IMR-90 (cell line): ENCODE data around the gene CD244. TPM values are rescaled to one million over a fixed set of nuclear protein-coding genes. Genes with fewer than 3 reads are reported as not detected.

ENCODE experiments used
- ATAC-seq: fragments of 200-7000 bp; cut with Tn5 transposase; 2 replicates; pipeline ENCODE4 v1.9.1; 2020; ENCODE audit warnings: low read depth, mild to moderate bottlenecking, moderate library complexity
- BruUV-seq: library from RNA; stranded (reverse); fragments of 400-500 nt; replicated peaks from 2 replicates; lab custom pipeline; 2021; lab: Mats Ljungman, UMichigan
- CTCF ChIA-PET: fragments of 300-600 bp; formaldehyde crosslinking; extraction: SDS; loops from one replicate; lab custom pipeline; 2021; ENCODE audit warnings: antibody characterized with exemption; lab: Yijun Ruan, JAX
- POLR2A ChIA-PET: fragments of 300-600 bp; sonication (Branson Sonifier 250); formaldehyde crosslinking; loops from one replicate; lab custom pipeline; 2022; ENCODE audit warnings: antibody characterized with exemption; ENCODE audit not compliant: unreplicated experiment; lab: Charles Lee
- DNase-seq: peaks from one replicate; pipeline ENCODE4 v3.0.0; 2013
- H2AFZ ChIP-seq: replicated peaks from 2 replicates; pipeline ENCODE3; 2013; ENCODE audit warnings: low read length, mild to moderate bottlenecking; ENCODE audit not compliant: poor library complexity
- H2AK5ac ChIP-seq: 2 replicates; pipeline ENCODE4 v1.6.1; 2013; ENCODE audit warnings: low read depth, low read length, inconsistent platforms
- H2AK9ac ChIP-seq: replicated peaks from 2 replicates; pipeline ENCODE3; 2013; ENCODE audit warnings: mild to moderate bottlenecking, low read depth, low read length, moderate library complexity; ENCODE audit not compliant: poor library complexity
- H2BK120ac ChIP-seq: 2 replicates; pipeline ENCODE4 v1.6.1; 2013; ENCODE audit warnings: low read depth, low read length, inconsistent platforms
- H2BK15ac ChIP-seq: 3 replicates; pipeline ENCODE4 v1.6.1; 2013; ENCODE audit warnings: low read depth, low read length, inconsistent platforms
- H2BK20ac ChIP-seq: 2 replicates; pipeline ENCODE4 v1.6.1; 2013; ENCODE audit warnings: low read depth, mild to moderate bottlenecking, inconsistent platforms, low read length, moderate library complexity
- H2BK5ac ChIP-seq: 2 replicates; pipeline ENCODE4 v1.6.1; 2013; ENCODE audit warnings: mild to moderate bottlenecking, low read depth, low read length, inconsistent platforms; ENCODE audit not compliant: poor library complexity, severe bottlenecking
- H3K14ac ChIP-seq: replicated peaks from 2 replicates; pipeline ENCODE4 v1.6.1; 2013; ENCODE audit warnings: low read depth, low read length, inconsistent platforms
- H3K18ac ChIP-seq: 2 replicates; pipeline ENCODE4 v1.6.1; 2013; ENCODE audit warnings: low read depth, low read length, control low read depth
- H3K23ac ChIP-seq: 2 replicates; pipeline ENCODE4 v1.6.1; 2013; ENCODE audit warnings: low read depth, low read length, inconsistent platforms
- H3K27ac ChIP-seq: 2 replicates; pipeline ENCODE4 v1.5.1; 2013; ENCODE audit warnings: mild to moderate bottlenecking, control low read depth, low read length; ENCODE audit not compliant: insufficient read depth
- H3K27me3 ChIP-seq: 2 replicates; pipeline ENCODE4 v1.6.1; 2013; ENCODE audit warnings: low read length; ENCODE audit not compliant: control insufficient read depth, insufficient read depth
- H3K36me3 ChIP-seq: 2 replicates; pipeline ENCODE4 v1.6.1; 2013; ENCODE audit warnings: low read length, mixed read lengths; ENCODE audit not compliant: control insufficient read depth, insufficient read depth
- H3K4ac ChIP-seq: 2 replicates; pipeline ENCODE4 v1.6.1; 2013; ENCODE audit warnings: low read depth, low read length, inconsistent platforms
- H3K4me1 ChIP-seq: 2 replicates; pipeline ENCODE4 v1.6.1; 2013; ENCODE audit warnings: low read length, mixed read lengths; ENCODE audit not compliant: control insufficient read depth, insufficient read depth
- H3K4me2 ChIP-seq: 2 replicates; pipeline ENCODE4 v1.6.1; 2013; ENCODE audit warnings: low read depth, mild to moderate bottlenecking, control low read depth, low read length, moderate library complexity
- H3K4me3 ChIP-seq: 2 replicates; pipeline ENCODE4 v1.5.1; 2013; ENCODE audit warnings: low read depth, mild to moderate bottlenecking, control low read depth, low read length, moderate library complexity; ENCODE audit not compliant: insufficient read depth
- H3K56ac ChIP-seq: 2 replicates; pipeline ENCODE4 v1.6.1; 2013; ENCODE audit warnings: low read length, inconsistent platforms; ENCODE audit not compliant: insufficient read depth; ENCODE audit errors: extremely low read depth
- H3K79me1 ChIP-seq, 2 experiments: 2 replicates each; pipeline ENCODE4 v1.6.1; 2013; ENCODE audit warnings: low read length in 2 of 2, inconsistent platforms in 1 of 2, low read depth in 1 of 2
- H3K9ac ChIP-seq: 2 replicates; pipeline ENCODE4 v1.6.1; 2013; ENCODE audit warnings: low read depth, low read length, control low read depth
- H3K9me1 ChIP-seq: 2 replicates; pipeline ENCODE4 v1.6.1; 2013; ENCODE audit warnings: low read length, inconsistent platforms; ENCODE audit not compliant: insufficient read depth
- H3K9me3 ChIP-seq: 2 replicates; pipeline ENCODE4 v1.6.1; 2013; ENCODE audit warnings: low read length; ENCODE audit not compliant: control insufficient read depth, insufficient read depth
- H4K20me1 ChIP-seq: 2 replicates; pipeline ENCODE4 v1.6.1; 2013; ENCODE audit warnings: low read length, inconsistent platforms; ENCODE audit not compliant: insufficient read depth
- H4K5ac ChIP-seq: 2 replicates; pipeline ENCODE4 v1.6.1; 2013; ENCODE audit warnings: mild to moderate bottlenecking, low read depth, low read length, control low read depth
- H4K8ac ChIP-seq, 2 experiments: 2 replicates each; pipeline ENCODE4 v1.6.1; 2013; ENCODE audit warnings: low read depth in 2 of 2, low read length in 2 of 2, control low read depth in 1 of 2, inconsistent platforms in 1 of 2
- H4K91ac ChIP-seq: 2 replicates; pipeline ENCODE4 v1.6.1; 2013; ENCODE audit warnings: low read depth, low read length, inconsistent platforms; ENCODE audit not compliant: insufficient read depth
- BHLHE40 ChIP-seq: fragments of 150-350 bp; IDR thresholded peaks from 2 replicates; pipeline ENCODE4 v1.6.1; 2016; ENCODE audit warnings: mild to moderate bottlenecking, low read depth, low read length
- CEBPB ChIP-seq: IDR thresholded peaks from 2 replicates; pipeline ENCODE4 v1.6.1; 2012; ENCODE audit warnings: low read depth, low read length, improper control_type of control experiment
- CHD1 ChIP-seq: IDR thresholded peaks from 2 replicates; pipeline ENCODE4 v1.6.1; 2012; ENCODE audit warnings: low read depth, low read length, improper control_type of control experiment
- CTCF ChIP-seq: conservative IDR thresholded peaks from 2 replicates; pipeline ENCODE4 v1.5.1; 2012; ENCODE audit warnings: mild to moderate bottlenecking, low read depth, low read length, improper control_type of control experiment
- ELK1 ChIP-seq: fragments of 150-350 bp; IDR thresholded peaks from 2 replicates; pipeline ENCODE4 v1.6.1; 2016; ENCODE audit warnings: low read depth, mild to moderate bottlenecking, low read length, moderate library complexity, borderline replicate concordance
- MAFK ChIP-seq: IDR thresholded peaks from 2 replicates; pipeline ENCODE4 v1.6.1; 2012; ENCODE audit warnings: low read depth, low read length, improper control_type of control experiment
- MAZ ChIP-seq: IDR thresholded peaks from 2 replicates; pipeline ENCODE4 v1.6.1; 2012; ENCODE audit warnings: low read depth, mild to moderate bottlenecking, low read length, improper control_type of control experiment, moderate library complexity, borderline replicate concordance
- MXI1 ChIP-seq: IDR thresholded peaks from 2 replicates; pipeline ENCODE4 v1.6.1; 2012; ENCODE audit warnings: low read depth, mild to moderate bottlenecking, low read length, moderate library complexity, borderline replicate concordance
- RAD21 ChIP-seq: IDR thresholded peaks from 2 replicates; pipeline ENCODE4 v1.6.1; 2012; ENCODE audit warnings: low read length, improper control_type of control experiment
- RCOR1 ChIP-seq: IDR thresholded peaks from 2 replicates; pipeline ENCODE4 v1.6.1; 2012; ENCODE audit warnings: mild to moderate bottlenecking, low read length, improper control_type of control experiment; ENCODE audit not compliant: insufficient replicate concordance
- RFX5 ChIP-seq: IDR thresholded peaks from 2 replicates; pipeline ENCODE4 v1.8.0; 2012; ENCODE audit warnings: low read depth, mild to moderate bottlenecking, low read length, moderate library complexity
- SMC3 ChIP-seq: fragments of 150-350 bp; IDR thresholded peaks from 2 replicates; pipeline ENCODE4 v1.6.1; 2016; ENCODE audit warnings: low read depth, mild to moderate bottlenecking, antibody characterized with exemption, low read length, moderate library complexity
- WGBS, 2 experiments: methylation state at CpG; one replicate each; pipeline versions ENCODE4 v1.1.5 to v1.1.7; 2013; ENCODE audit warnings: missing lambda C conversion rate in 2 of 2; ENCODE audit not compliant: insufficient read length in 1 of 2; ENCODE audit errors: extremely low coverage in 2 of 2; 5-methylcytosine and 5-hydroxymethylcytosine counted together
- dilution Hi-C: fragments of 300-500 bp; cut with HindIII; formaldehyde crosslinking; loops from one replicate; pipeline ENCODE4 v1.14.3; 2018; ENCODE audit warnings: low sequenced_read_pairs; ENCODE audit not compliant: unreplicated experiment
- in situ Hi-C: fragments of 300-500 bp; cut with MboI; formaldehyde crosslinking; loops from 3 replicates; pipeline ENCODE4 v1.14.3; 2019; ENCODE audit warnings: low sequenced_read_pairs, inconsistent platforms, mixed read lengths
- intact Hi-C: fragments of 100-400 bp; cut with micrococcal nuclease; formaldehyde crosslinking; loops from 2 replicates; pipeline ENCODE4 v1.10.0; 2022
- polyA plus RNA-seq, 3 experiments: library from polyadenylated mRNA; depleted of rRNA; stranded (reverse); fragments of >200 nt; gene quantifications; 2 replicates each; pipeline ENCODE4 v1.2.3, GENCODE V29; 2012; ENCODE audit warnings: low replicate concordance in 1 of 3
- total RNA-seq: library from RNA; depleted of rRNA; stranded (reverse); fragments of >200 nt; gene quantifications from 2 replicates; pipeline ENCODE4 v1.2.3, GENCODE V29; 2012

The CD244 gene
- total and polyA plus RNA-seq, 2 of the 4 experiments (the other 2 are of a cell fraction): not detected

DNA sequence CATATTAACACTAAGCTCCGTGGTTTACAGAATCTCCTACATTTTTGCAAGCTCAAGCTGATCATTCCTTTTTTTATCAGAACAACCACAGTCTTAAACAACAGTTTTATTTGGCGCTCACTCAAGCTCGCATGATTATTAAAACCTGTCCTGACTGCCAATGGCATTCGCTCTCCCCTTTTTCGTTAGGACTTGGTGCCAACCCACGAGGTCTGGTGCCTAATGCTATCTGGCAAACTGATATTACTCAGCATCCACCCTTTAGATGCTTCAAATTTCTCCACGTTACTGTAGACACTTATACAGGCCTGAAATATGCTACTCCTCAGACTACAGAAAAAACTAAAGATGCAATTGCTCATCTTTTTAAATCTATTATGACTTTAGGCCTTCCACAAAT is 45.3 kb upstream of the CD244 start:
- Histone ChIP-seq H3K14ac (no peak overlapping the region), H3K27me3 (no peaks in the 10 kb centered on the region; the same call in 1 of the 2 replicates), H4K20me1 (no peaks in the 10 kb centered on the region), H3K4ac (no peak overlapping the region), H2AK9ac (no peak overlapping the region), H2BK5ac (no peak overlapping the region), H2AK5ac (no peak overlapping the region), H4K91ac (no peak overlapping the region), H2BK120ac (no peak overlapping the region), H3K9me3 (no peaks in the 10 kb centered on the region), H3K4me2 (no peak overlapping the region), H2BK20ac (no peak overlapping the region), H3K18ac (no peak overlapping the region), H3K9me1 (no peaks in the 10 kb centered on the region), H2BK15ac (no peak overlapping the region), H3K56ac (no peak overlapping the region), H3K79me1 (no peaks in the 10 kb centered on the region), H3K23ac (no peak overlapping the region), H4K8ac (no peak overlapping the region), H3K4me1 (no peaks in the 10 kb centered on the region), H3K9ac (no peak overlapping the region), H3K36me3 (no peaks in the 10 kb centered on the region), H2AFZ (no peak overlapping the region), H3K4me3 (no peak overlapping the region), H4K5ac (no peak overlapping the region), H3K27ac (no peak overlapping the region)
- POLR2A ChIA-PET: no interaction called here
- dilution Hi-C loops (no loop called here), intact Hi-C loops (no loop called here), in situ Hi-C loops (no loop called here)
- WGBS, 2 experiments: 30% methylated on average over 5 of the region's 7 CpGs; no CpG with 5 or more reads in 1 of the 2 experiments
- TF ChIP-seq MAFK (no peak), RCOR1 (no peak), MXI1 (no peak), BHLHE40 (no peak), ELK1 (no peak), RAD21 (no peak), MAZ (no peak), RFX5 (no peak), CTCF (no peak), CEBPB (no peak), CHD1 (no peak), SMC3 (no peak)
- DNase-seq (no peak), ATAC-seq (no peak)
- CTCF ChIA-PET: no interaction called here
- BruUV-seq: no TSS peak
